GM20000 (cell line): ENCODE data around the gene SINHCAF.

ENCODE experiments used
- DNase-seq: peaks from one replicate; pipeline ENCODE4 v3.0.0; 2012; ENCODE audit warnings: low spot score
- CTCF ChIP-seq: IDR thresholded peaks from 2 replicates; pipeline ENCODE4 v1.5.1; 2012; ENCODE audit warnings: mild to moderate bottlenecking, control low read depth; ENCODE audit errors: extremely low read depth, missing control alignments

Gene SINHCAF

GRCh38 chr12:31363831-31364230 is 37.9 kb upstream of the SINHCAF start:
- no peak for DNase-seq
- no peak for TF ChIP-seq CTCF

- DNase-seq, result no peak
- no peak for TF ChIP-seq CTCF
Measured at GRCh38 chr12:31363416-31363809, 37.5 kb upstream of the SINHCAF start.

- peak; percentile 22 for TF ChIP-seq CTCF
- peak; percentile 47 for DNase-seq
Measured at GRCh38 chr12:31362759-31363415, 36.9 kb upstream of the SINHCAF start.

- no peak for TF ChIP-seq CTCF
- DNase-seq, result no peak
Measured at GRCh38 chr12:31362115-31362758, 36.3 kb upstream of the SINHCAF start.

GRCh38 chr12:31361730-31362114 is 35.8 kb upstream of the SINHCAF start:
- DNase-seq, result no peak
- no peak for TF ChIP-seq CTCF

GRCh38 chr12:31355747-31356107 is 29.8 kb upstream of the SINHCAF start:
- DNase-seq, result no peak
- TF ChIP-seq CTCF, result no peak

GRCh38 chr12:31353750-31354708 is 28.1 kb upstream of the SINHCAF start:
- no peak for DNase-seq
- TF ChIP-seq CTCF, result no peak
